MCF 10A (cell line): ENCODE results near the gene XYLT1. TPM values are rescaled to one million over a fixed set of nuclear protein-coding genes. Genes with fewer than 3 reads are reported as not detected.

Experiments used
- BruUV-seq: library from RNA; stranded (reverse); fragments of 400-500 nt; replicated peaks from 2 replicates; lab custom pipeline; 2021; lab: Mats Ljungman, UMichigan
- CTCF ChIA-PET: fragments of 300-600 bp; sonication (Branson Sonifier 250); formaldehyde crosslinking; extraction: SDS; loops from one replicate; lab custom pipeline; 2021; ENCODE audit warnings: antibody characterized with exemption, inconsistent platforms; lab: Yijun Ruan, JAX
- POLR2A ChIA-PET: fragments of 300-600, 350-650 bp; sonication (Branson Sonifier 250); formaldehyde crosslinking; extraction: SDS; loops from one replicate; lab custom pipeline; 2020; ENCODE audit warnings: antibody characterized with exemption, inconsistent platforms; lab: Yijun Ruan, JAX
- DNase-seq: peaks from one replicate; pipeline ENCODE4 v3.0.0-alpha.2; 2018; ENCODE audit not compliant: unreplicated experiment
- H3K27ac Mint-ChIP-seq: one replicate; pipeline ENCODE4 v1.8.0; 2022; ENCODE audit warnings: mild to moderate bottlenecking, low read depth, mixed read lengths; ENCODE audit not compliant: unreplicated experiment
- H3K27me3 Mint-ChIP-seq: one replicate; pipeline ENCODE4 v1.8.0; 2022; ENCODE audit warnings: mixed read lengths; ENCODE audit not compliant: insufficient read depth, unreplicated experiment
- H3K36me3 Mint-ChIP-seq: one replicate; pipeline ENCODE4 v1.8.0; 2022; ENCODE audit warnings: mild to moderate bottlenecking, moderate library complexity, mixed read lengths; ENCODE audit not compliant: insufficient read depth, unreplicated experiment
- H3K4me1 Mint-ChIP-seq: one replicate; pipeline ENCODE4 v1.8.0; 2022; ENCODE audit warnings: mixed read lengths; ENCODE audit not compliant: insufficient read depth, unreplicated experiment
- H3K4me3 Mint-ChIP-seq: one replicate; pipeline ENCODE4 v1.8.0; 2022; ENCODE audit warnings: mild to moderate bottlenecking, moderate library complexity, mixed read lengths; ENCODE audit not compliant: unreplicated experiment
- H3K9me3 Mint-ChIP-seq: one replicate; pipeline ENCODE4 v1.8.0; 2022; ENCODE audit warnings: mixed read lengths; ENCODE audit not compliant: unreplicated experiment
- intact Hi-C: fragments of 100-400 bp; cut with micrococcal nuclease; formaldehyde crosslinking; loops from 2 replicates; pipeline ENCODE4 v1.14.1; 2022
- total RNA-seq: library from RNA; stranded (reverse); gene quantifications from 2 replicates; pipeline ENCODE4 v1.2.3, GENCODE V29; 2022
- TF ChIP-seq, protein P1 (sequence below): fragments of 200-600 bp; IDR thresholded peaks from one replicate; pipeline ENCODE4 v1.8.0; 2022; ENCODE audit warnings: antibody characterized with exemption, mild to moderate bottlenecking; ENCODE audit not compliant: unreplicated experiment

The XYLT1 gene
- total RNA-seq, 1 experiment from 2014 or later: not detected

- TF ChIP-seq, protein P1, sequence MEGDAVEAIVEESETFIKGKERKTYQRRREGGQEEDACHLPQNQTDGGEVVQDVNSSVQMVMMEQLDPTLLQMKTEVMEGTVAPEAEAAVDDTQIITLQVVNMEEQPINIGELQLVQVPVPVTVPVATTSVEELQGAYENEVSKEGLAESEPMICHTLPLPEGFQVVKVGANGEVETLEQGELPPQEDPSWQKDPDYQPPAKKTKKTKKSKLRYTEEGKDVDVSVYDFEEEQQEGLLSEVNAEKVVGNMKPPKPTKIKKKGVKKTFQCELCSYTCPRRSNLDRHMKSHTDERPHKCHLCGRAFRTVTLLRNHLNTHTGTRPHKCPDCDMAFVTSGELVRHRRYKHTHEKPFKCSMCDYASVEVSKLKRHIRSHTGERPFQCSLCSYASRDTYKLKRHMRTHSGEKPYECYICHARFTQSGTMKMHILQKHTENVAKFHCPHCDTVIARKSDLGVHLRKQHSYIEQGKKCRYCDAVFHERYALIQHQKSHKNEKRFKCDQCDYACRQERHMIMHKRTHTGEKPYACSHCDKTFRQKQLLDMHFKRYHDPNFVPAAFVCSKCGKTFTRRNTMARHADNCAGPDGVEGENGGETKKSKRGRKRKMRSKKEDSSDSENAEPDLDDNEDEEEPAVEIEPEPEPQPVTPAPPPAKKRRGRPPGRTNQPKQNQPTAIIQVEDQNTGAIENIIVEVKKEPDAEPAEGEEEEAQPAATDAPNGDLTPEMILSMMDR: no peak
- H3K9me3 Mint-ChIP-seq: peaks cover 20% of the 10 kb centered on the region
- H3K4me3 Mint-ChIP-seq: no peak overlapping the region
- no TSS peak for BruUV-seq
- H3K27me3 Mint-ChIP-seq: no peaks in the 10 kb centered on the region
- H3K4me1 Mint-ChIP-seq: no peaks in the 10 kb centered on the region
- no peak for DNase-seq
- intact Hi-C loops: no loop called here
- ChIA-PET CTCF (interaction anchor here (0.6 kb wide), 1 partner anchor 413 kb away, joined by 3 read pairs; no protein-coding TSS in a partner anchor), POLR2A (no interaction called here)
- H3K27ac Mint-ChIP-seq: no peak overlapping the region
- no peaks in the 10 kb centered on the region for H3K36me3 Mint-ChIP-seq
Measured at GRCh38 chr16:17252064-17252463, 218.7 kb downstream of the XYLT1 start.

DNA sequence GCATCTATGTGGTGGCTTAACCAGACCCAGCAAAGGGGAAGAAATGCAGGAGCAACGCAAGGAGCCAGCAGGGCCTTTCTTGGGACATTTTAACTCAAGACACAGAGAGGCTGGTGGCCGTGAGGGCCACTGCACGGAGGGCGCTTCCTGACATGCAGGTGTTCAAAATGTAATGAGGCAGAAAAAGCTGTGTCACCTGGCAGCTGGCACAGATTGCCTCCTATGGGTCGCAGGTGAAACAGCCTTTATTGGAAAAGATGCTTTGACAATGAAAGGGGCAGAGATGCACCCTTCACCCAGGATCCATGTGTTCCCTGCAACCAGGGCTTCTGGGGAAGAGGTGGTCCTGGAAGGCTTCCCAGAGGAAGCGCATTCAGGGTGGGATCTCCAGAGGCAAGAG lies 219.3 kb downstream of the XYLT1 start:
- intact Hi-C loops: no loop called here
- no peak overlapping the region for H3K27ac Mint-ChIP-seq

DNA sequence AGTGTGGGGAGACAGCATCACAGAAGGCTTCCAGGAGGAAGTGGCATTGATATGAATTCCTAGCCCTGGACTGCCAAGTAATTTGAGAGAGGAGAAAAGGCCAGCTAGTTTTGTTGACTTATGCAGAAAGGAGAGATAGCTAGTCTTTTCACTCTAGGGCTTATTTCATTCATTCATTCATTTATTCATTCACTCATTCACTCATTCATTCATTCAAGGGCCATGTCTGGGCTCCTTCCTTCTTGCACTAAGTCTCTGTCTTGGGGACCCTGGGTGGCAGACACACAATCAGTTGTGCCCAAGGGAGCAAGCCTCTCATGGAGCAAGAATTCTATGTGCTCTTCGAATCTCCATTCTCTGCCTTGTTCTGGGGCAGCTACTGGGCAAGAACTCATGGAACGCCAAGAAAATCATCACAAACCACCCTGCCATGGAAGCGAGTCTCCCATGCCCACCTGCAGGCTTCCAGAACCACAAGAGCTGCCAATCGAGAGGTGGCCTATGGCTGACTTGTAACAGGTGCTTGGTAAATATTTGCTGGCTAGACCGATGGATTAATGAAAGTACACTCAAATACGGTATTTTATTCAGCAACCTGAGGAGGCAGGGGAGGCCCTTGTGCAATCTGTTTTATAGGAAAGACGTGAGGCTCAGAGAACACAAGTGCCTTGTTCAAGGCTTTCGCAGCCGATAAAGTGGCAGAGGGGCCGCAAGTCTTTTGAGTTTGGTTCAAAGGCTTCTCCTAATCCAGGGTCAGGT lies 223.6 kb downstream of the XYLT1 start:
- ChIA-PET CTCF (no interaction called here), POLR2A (interaction anchor here (0.8 kb wide), 1 partner anchor 14 kb away, joined by 3 read pairs; no protein-coding TSS in a partner anchor)
- no TSS peak for BruUV-seq
- Mint-ChIP-seq H3K9me3 (peaks cover 39% of the 10 kb centered on the region), H3K36me3 (no peaks in the 10 kb centered on the region), H3K27me3 (no peaks in the 10 kb centered on the region), H3K4me3 (no peak overlapping the region), H3K27ac (no peak overlapping the region), H3K4me1 (no peaks in the 10 kb centered on the region)
- DNase-seq: no peak
- intact Hi-C loops: no loop called here
- TF ChIP-seq, protein P1: no peak

More for the DNA sequence above, 219.3 kb downstream of the XYLT1 start:
- CTCF ChIA-PET: interaction anchor here (0.6 kb wide), 1 partner anchor 413 kb away, joined by 3 read pairs; no protein-coding TSS in a partner anchor
- no TSS peak for BruUV-seq
- Mint-ChIP-seq H3K36me3 (no peaks in the 10 kb centered on the region), H3K27me3 (no peaks in the 10 kb centered on the region), H3K4me3 (no peak overlapping the region), H3K4me1 (no peaks in the 10 kb centered on the region), H3K9me3 (peaks cover 21% of the 10 kb centered on the region)
- POLR2A ChIA-PET: no interaction called here
- TF ChIP-seq, protein P1: no peak
- no peak for DNase-seq

GRCh38 chr16:17246268-17246885 lies 224.4 kb downstream of the XYLT1 start:
- intact Hi-C loops: no loop called here
- H3K4me3 Mint-ChIP-seq: no peak overlapping the region
- H3K27ac Mint-ChIP-seq: no peak overlapping the region
- H3K27me3 Mint-ChIP-seq: no peaks in the 10 kb centered on the region
- DNase-seq: no peak
- no TSS peak for BruUV-seq
- H3K9me3 Mint-ChIP-seq: peaks cover 32% of the 10 kb centered on the region
- CTCF ChIA-PET: no interaction called here
- H3K36me3 Mint-ChIP-seq: no peaks in the 10 kb centered on the region
- H3K4me1 Mint-ChIP-seq: no peaks in the 10 kb centered on the region
- TF ChIP-seq, protein P1: no peak
- POLR2A ChIA-PET: no interaction called here
